PC-9 (cell line): ENCODE measurements around the gene NDUFS8. TPM values are rescaled to one million over a fixed set of nuclear protein-coding genes. Genes with fewer than 3 reads are reported as not detected.

Source experiments
- BruUV-seq: library from RNA; stranded (reverse); fragments of 400-500 nt; replicated peaks from 2 replicates; lab custom pipeline; 2021; lab: Mats Ljungman, UMichigan
- CTCF ChIA-PET: fragments of 300-600 bp; sonication (Branson Sonifier 250); formaldehyde crosslinking; loops from one replicate; lab custom pipeline; 2022; ENCODE audit warnings: antibody characterized with exemption; lab: Charles Lee
- POLR2A ChIA-PET: fragments of 300-600 bp; sonication (Branson Sonifier 250); formaldehyde crosslinking; loops from one replicate; lab custom pipeline; 2022; ENCODE audit warnings: antibody characterized with exemption; ENCODE audit not compliant: unreplicated experiment; lab: Charles Lee
- DNase-seq, 2 experiments: peaks; one replicate each; pipeline versions ENCODE4 v3.0.0 to v3.0.0-alpha.2; 2015 to 2022; ENCODE audit warnings: mixed read lengths in 1 of 2
- H2AFZ ChIP-seq: fragments of 200-600 bp; sonication (generic); 2 replicates; pipeline ENCODE4 v1.8.1; 2017; ENCODE audit warnings: antibody characterized with exemption
- H3F3A ChIP-seq: fragments of 200-600 bp; sonication (generic); 2 replicates; pipeline ENCODE4 v1.8.1; 2017; ENCODE audit warnings: antibody characterized with exemption, mild to moderate bottlenecking, low read depth; ENCODE audit not compliant: insufficient read depth
- H3K27ac ChIP-seq: fragments of 200-600 bp; sonication (generic); 2 replicates; pipeline ENCODE4 v1.6.1; 2016; ENCODE audit warnings: mixed run types
- H3K27me3 ChIP-seq: fragments of 200-600 bp; sonication (generic); 2 replicates; pipeline ENCODE4 v1.6.1; 2016; ENCODE audit warnings: low read depth, mixed run types; ENCODE audit not compliant: insufficient read depth
- H3K36me3 ChIP-seq: fragments of 200-600 bp; sonication (generic); 2 replicates; pipeline ENCODE4 v1.6.1; 2016; ENCODE audit warnings: low read depth, mixed run types
- H3K4me1 ChIP-seq: fragments of 200-600 bp; sonication (generic); replicated peaks from 2 replicates; pipeline ENCODE4 v1.6.1; 2016; ENCODE audit warnings: mixed run types; ENCODE audit not compliant: insufficient read depth
- H3K4me2 ChIP-seq: fragments of 200-600 bp; sonication (generic); 2 replicates; pipeline ENCODE4 v1.6.1; 2017; ENCODE audit warnings: mixed run types
- H3K4me3 ChIP-seq: fragments of 200-600 bp; sonication (generic); 2 replicates; pipeline ENCODE4 v1.6.1; 2016; ENCODE audit warnings: mixed run types
- H3K79me2 ChIP-seq: fragments of 200-600 bp; sonication (generic); 2 replicates; pipeline ENCODE4 v1.6.1; 2017; ENCODE audit warnings: low read depth, mixed run types
- H3K9me2 ChIP-seq: fragments of 200-600 bp; sonication (generic); 2 replicates; pipeline ENCODE4 v1.8.1; 2017; ENCODE audit warnings: mild to moderate bottlenecking; ENCODE audit not compliant: insufficient read depth
- H3K9me3 ChIP-seq: fragments of 200-600 bp; sonication (generic); 2 replicates; pipeline ENCODE4 v1.8.1; 2016; ENCODE audit warnings: low read depth; ENCODE audit not compliant: insufficient read depth
- H4K20me1 ChIP-seq: fragments of 200-600 bp; sonication (generic); 2 replicates; pipeline ENCODE4 v1.8.1; 2017; ENCODE audit not compliant: insufficient read depth
- CTCF ChIP-seq: fragments of 200-600 bp; sonication (generic); conservative IDR thresholded peaks from 2 replicates; pipeline ENCODE4 v1.6.1; 2017; ENCODE audit warnings: mixed run types, antibody characterized with exemption, mild to moderate bottlenecking, moderate library complexity
- EZH2 ChIP-seq: fragments of 200-600 bp; sonication (generic); IDR thresholded peaks from 2 replicates; pipeline ENCODE4 v1.8.0; 2017; ENCODE audit warnings: antibody characterized with exemption, low read depth
- intact Hi-C: fragments of 100-400 bp; cut with micrococcal nuclease; formaldehyde crosslinking; loops from one replicate; pipeline ENCODE4 v1.10.0; 2022; ENCODE audit not compliant: unreplicated experiment
- total RNA-seq: library from RNA; stranded (reverse); gene quantifications from 2 replicates; pipeline ENCODE4 v1.2.3, GENCODE V29; 2021

Gene NDUFS8
- total RNA-seq, 1 experiment from 2014 or later, result 275 TPM

GRCh38 chr11:68010090-68011041 is 20.1 kb upstream of the NDUFS8 start, which contains the start of gene ALDH3B1:
Gene ALDH3B1, plus strand, starts transcription at chr11:68010327. Its CDS starts 4,971 bp downstream, at chr11:68015298.
- intact Hi-C loops, result loop anchor here (1.0 to 10.0 kb wide), 5 partner anchors 10 to 166 kb away; no protein-coding TSS in a partner anchor
- peak within 1 kb of the TSS; percentile 81 for H3K4me2 ChIP-seq
- DNase-seq, result peak; percentile 90 to 98
- no peak within 1 kb of the TSS; the same call in 1 of the 2 replicates for H2AFZ ChIP-seq
- peaks cover 58% of the 10 kb centered on the region for H3F3A ChIP-seq
- peaks cover 22% of the 10 kb centered on the region; the same call in 1 of the 2 replicates for H3K79me2 ChIP-seq
- H3K4me3 ChIP-seq, result peak within 1 kb of the TSS; percentile 59
- no peaks in the 10 kb centered on the region for H3K9me2 ChIP-seq
- no peak for TF ChIP-seq EZH2
- TF ChIP-seq CTCF, result no peak
- no peaks in the 10 kb centered on the region for H3K27me3 ChIP-seq
- H3K9me3 ChIP-seq, result no peaks in the 10 kb centered on the region
- ChIA-PET CTCF (interaction anchor here (0.5 to 1.1 kb wide), 2 partner anchors 10 to 33 kb away, joined by 8 read pairs; no protein-coding TSS in a partner anchor), POLR2A (interaction anchor here (0.5 to 1.0 kb wide), 15 partner anchors 8 to 1622 kb away, joined by 3 to 14 read pairs (median 4); no protein-coding TSS in a partner anchor)
- no peaks in the 10 kb centered on the region for H3K36me3 ChIP-seq
- peak within 1 kb of the TSS; percentile 93 for H3K27ac ChIP-seq
- TSS peak; percentile 11 for BruUV-seq
- H4K20me1 ChIP-seq, result no peaks in the 10 kb centered on the region
- H3K4me1 ChIP-seq, result peaks cover 69% of the 10 kb centered on the region

- ChIA-PET CTCF (no interaction called here), POLR2A (interaction anchor here (0.5 to 0.7 kb wide), 2 partner anchors 10 to 769 kb away, joined by 4 to 14 read pairs; no protein-coding TSS in a partner anchor)
- Histone ChIP-seq H3K27ac (peak overlapping the region; percentile 93), H3K36me3 (no peaks in the 10 kb centered on the region), H2AFZ (no peak overlapping the region), H3F3A (peaks cover 53% of the 10 kb centered on the region), H3K4me3 (peak overlapping the region; percentile 59), H3K4me1 (peaks cover 79% of the 10 kb centered on the region), H3K79me2 (peaks cover 25% of the 10 kb centered on the region; the same call in 1 of the 2 replicates), H3K4me2 (peak overlapping the region; percentile 81), H4K20me1 (no peaks in the 10 kb centered on the region), H3K9me3 (no peaks in the 10 kb centered on the region), H3K9me2 (no peaks in the 10 kb centered on the region), H3K27me3 (no peaks in the 10 kb centered on the region)
- TF ChIP-seq EZH2 (no peak), CTCF (no peak)
- DNase-seq, result peak in 1 of 2 experiments; percentile 31
- BruUV-seq, result TSS peak; percentile 55
- intact Hi-C loops, result loop anchor here (2.0 to 10.0 kb wide), 3 partner anchors 18 to 166 kb away; no protein-coding TSS in a partner anchor
These were observed 19.2 kb upstream of the NDUFS8 start for GRCh38 chr11:68011051-68011943.
